ENCODE measurements around the gene RNF130.

GRCh38 chr5:179973391-179973790 is 98.2 kb downstream of the RNF130 start:
- no peak for TF ChIP-seq CTCF (IDR thresholded peaks at IDR 0.05; ENCODE audit: low read depth, low read length, missing input control)
- TF ChIP-seq RAD21 (IDR thresholded peaks at IDR 0.05) = no peak
- no peak for TF ChIP-seq REST (IDR thresholded peaks at IDR 0.05)
- no peak for TF ChIP-seq EGR1 (IDR thresholded peaks at IDR 0.05; ENCODE audit: low read depth in 2 of 2)
- TF ChIP-seq MAX (IDR thresholded peaks at IDR 0.05) = no peak
- no peak for TF ChIP-seq HNF4G (IDR thresholded peaks at IDR 0.05)
- TF ChIP-seq FOXA1 (IDR thresholded peaks at IDR 0.05) = no peak
- no peak for TF ChIP-seq ATF3 (IDR thresholded peaks at IDR 0.05)
- TF ChIP-seq YY1 (IDR thresholded peaks at IDR 0.05) = no peak
- no peak for TF ChIP-seq JUND (IDR thresholded peaks at IDR 0.05)
- no peak for TF ChIP-seq ZBTB33 (IDR thresholded peaks at IDR 0.05)
- TF ChIP-seq HNF4A (conservative IDR thresholded peaks at IDR 0.05) = no peak
- no peak for TF ChIP-seq RXRA (IDR thresholded peaks at IDR 0.05)
- no peak for TF ChIP-seq SP1 (IDR thresholded peaks at IDR 0.05)
